ENCODE measurements around the gene ATXN1.

DNA sequence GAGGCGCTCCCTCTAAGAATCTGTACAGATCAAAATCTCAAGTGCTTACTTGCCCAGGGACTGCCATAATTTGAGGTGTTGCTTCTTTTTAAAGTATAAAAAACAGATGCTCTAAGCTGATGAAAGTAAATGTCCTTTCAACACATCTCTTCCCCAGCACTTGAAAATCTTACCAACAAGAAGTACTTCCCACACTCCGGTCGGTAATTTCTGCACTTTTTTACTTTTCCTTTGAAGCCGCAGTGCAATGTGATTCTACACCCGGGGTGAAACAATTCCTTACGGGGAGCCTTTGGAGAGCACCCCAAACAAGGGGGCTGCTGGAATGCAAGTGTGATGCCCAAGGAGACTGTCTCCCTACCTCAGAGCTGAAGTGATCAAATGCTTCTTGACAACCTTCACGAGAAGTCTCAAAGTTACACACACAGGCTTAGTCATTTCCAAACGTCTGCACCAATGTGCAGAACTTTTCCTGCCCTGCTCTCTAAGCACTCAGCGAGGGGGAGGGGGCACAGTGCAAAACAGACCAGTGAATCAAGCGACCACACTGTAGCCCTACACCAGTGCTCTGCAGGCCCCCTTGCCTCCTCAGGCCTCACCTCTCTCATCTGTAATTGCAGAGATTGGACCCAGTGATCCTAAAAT lies 56.7 kb downstream of the ATXN1 start:
- peak; percentile 83 for TF ChIP-seq ZBTB17 (tag by site-specific recombination; IDR thresholded peaks at IDR 0.05)
- TF ChIP-seq, protein P1, sequence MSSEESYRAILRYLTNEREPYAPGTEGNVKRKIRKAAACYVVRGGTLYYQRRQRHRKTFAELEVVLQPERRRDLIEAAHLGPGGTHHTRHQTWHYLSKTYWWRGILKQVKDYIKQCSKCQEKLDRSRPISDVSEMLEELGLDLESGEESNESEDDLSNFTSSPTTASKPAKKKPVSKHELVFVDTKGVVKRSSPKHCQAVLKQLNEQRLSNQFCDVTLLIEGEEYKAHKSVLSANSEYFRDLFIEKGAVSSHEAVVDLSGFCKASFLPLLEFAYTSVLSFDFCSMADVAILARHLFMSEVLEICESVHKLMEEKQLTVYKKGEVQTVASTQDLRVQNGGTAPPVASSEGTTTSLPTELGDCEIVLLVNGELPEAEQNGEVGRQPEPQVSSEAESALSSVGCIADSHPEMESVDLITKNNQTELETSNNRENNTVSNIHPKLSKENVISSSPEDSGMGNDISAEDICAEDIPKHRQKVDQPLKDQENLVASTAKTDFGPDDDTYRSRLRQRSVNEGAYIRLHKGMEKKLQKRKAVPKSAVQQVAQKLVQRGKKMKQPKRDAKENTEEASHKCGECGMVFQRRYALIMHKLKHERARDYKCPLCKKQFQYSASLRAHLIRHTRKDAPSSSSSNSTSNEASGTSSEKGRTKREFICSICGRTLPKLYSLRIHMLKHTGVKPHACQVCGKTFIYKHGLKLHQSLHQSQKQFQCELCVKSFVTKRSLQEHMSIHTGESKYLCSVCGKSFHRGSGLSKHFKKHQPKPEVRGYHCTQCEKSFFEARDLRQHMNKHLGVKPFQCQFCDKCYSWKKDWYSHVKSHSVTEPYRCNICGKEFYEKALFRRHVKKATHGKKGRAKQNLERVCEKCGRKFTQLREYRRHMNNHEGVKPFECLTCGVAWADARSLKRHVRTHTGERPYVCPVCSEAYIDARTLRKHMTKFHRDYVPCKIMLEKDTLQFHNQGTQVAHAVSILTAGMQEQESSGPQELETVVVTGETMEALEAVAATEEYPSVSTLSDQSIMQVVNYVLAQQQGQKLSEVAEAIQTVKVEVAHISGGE (tag by site-specific recombination; conservative IDR thresholded peaks at IDR 0.05; ENCODE audit: low read depth), result no peak
- TF ChIP-seq, protein P2, sequence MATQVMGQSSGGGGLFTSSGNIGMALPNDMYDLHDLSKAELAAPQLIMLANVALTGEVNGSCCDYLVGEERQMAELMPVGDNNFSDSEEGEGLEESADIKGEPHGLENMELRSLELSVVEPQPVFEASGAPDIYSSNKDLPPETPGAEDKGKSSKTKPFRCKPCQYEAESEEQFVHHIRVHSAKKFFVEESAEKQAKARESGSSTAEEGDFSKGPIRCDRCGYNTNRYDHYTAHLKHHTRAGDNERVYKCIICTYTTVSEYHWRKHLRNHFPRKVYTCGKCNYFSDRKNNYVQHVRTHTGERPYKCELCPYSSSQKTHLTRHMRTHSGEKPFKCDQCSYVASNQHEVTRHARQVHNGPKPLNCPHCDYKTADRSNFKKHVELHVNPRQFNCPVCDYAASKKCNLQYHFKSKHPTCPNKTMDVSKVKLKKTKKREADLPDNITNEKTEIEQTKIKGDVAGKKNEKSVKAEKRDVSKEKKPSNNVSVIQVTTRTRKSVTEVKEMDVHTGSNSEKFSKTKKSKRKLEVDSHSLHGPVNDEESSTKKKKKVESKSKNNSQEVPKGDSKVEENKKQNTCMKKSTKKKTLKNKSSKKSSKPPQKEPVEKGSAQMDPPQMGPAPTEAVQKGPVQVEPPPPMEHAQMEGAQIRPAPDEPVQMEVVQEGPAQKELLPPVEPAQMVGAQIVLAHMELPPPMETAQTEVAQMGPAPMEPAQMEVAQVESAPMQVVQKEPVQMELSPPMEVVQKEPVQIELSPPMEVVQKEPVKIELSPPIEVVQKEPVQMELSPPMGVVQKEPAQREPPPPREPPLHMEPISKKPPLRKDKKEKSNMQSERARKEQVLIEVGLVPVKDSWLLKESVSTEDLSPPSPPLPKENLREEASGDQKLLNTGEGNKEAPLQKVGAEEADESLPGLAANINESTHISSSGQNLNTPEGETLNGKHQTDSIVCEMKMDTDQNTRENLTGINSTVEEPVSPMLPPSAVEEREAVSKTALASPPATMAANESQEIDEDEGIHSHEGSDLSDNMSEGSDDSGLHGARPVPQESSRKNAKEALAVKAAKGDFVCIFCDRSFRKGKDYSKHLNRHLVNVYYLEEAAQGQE (tag by site-specific recombination; IDR thresholded peaks at IDR 0.05), result no peak
- no peak for TF ChIP-seq ZBTB20 (tag by site-specific recombination; IDR thresholded peaks at IDR 0.05)
- no peak for TF ChIP-seq CTCF (tag by site-specific recombination; IDR thresholded peaks at IDR 0.05)
- TF ChIP-seq ZNF544 (tag by site-specific recombination; IDR thresholded peaks at IDR 0.05), result no peak
